SU-DHL-6 (cell line): ENCODE data around the gene MTCL1.

Experiments used
- H2AFZ ChIP-seq: fragments of 200-600 bp; sonication (generic); 2 replicates; pipeline ENCODE4 v1.6.1; 2014; ENCODE audit warnings: low read depth, mild to moderate bottlenecking, moderate library complexity, mixed read lengths, antibody characterized with exemption, low read length; ENCODE audit not compliant: severe bottlenecking
- H3F3A ChIP-seq: fragments of 200-600 bp; shearing (Covaris generic); 2 replicates; pipeline ENCODE4 v1.6.0; 2016; ENCODE audit warnings: antibody characterized with exemption, mild to moderate bottlenecking; ENCODE audit not compliant: insufficient read depth
- H3K27ac ChIP-seq: fragments of 200-600 bp; sonication (generic); 2 replicates; pipeline ENCODE4 v1.5.1; 2016; ENCODE audit warnings: low read depth, mild to moderate bottlenecking, low read length, moderate library complexity, mixed read lengths
- H3K27me3 ChIP-seq: fragments of 200-600 bp; sonication (generic), shearing (Covaris generic); 2 replicates; pipeline ENCODE4 v1.6.0; 2014; ENCODE audit warnings: mild to moderate bottlenecking, low read length
- H3K36me3 ChIP-seq: fragments of 200-600 bp; sonication (generic); 2 replicates; pipeline ENCODE4 v1.6.1; 2014; ENCODE audit warnings: mild to moderate bottlenecking, low read length, mixed read lengths
- H3K4me2 ChIP-seq: fragments of 300-600, 200-600 bp; shearing (Covaris generic), sonication (generic); 2 replicates; pipeline ENCODE4 v1.6.0; 2014; ENCODE audit warnings: low read length, low read depth, mild to moderate bottlenecking; ENCODE audit not compliant: poor library complexity, severe bottlenecking
- H3K4me3 ChIP-seq: fragments of 200-600 bp; sonication (generic); 2 replicates; pipeline ENCODE4 v1.5.1; 2014; ENCODE audit warnings: antibody characterized with exemption, low read length, mild to moderate bottlenecking, mixed read lengths; ENCODE audit not compliant: insufficient read depth, poor library complexity, severe bottlenecking
- H3K79me2 ChIP-seq: fragments of 200-600 bp; sonication (generic); 2 replicates; pipeline ENCODE4 v1.6.1; 2014; ENCODE audit warnings: mild to moderate bottlenecking, low read length, moderate library complexity; ENCODE audit not compliant: insufficient read depth
- H3K9ac ChIP-seq: fragments of 200-600 bp; sonication (generic); 2 replicates; pipeline ENCODE4 v1.7.0; 2014; ENCODE audit warnings: mild to moderate bottlenecking, low read length
- H3K9me2 ChIP-seq: fragments of 200-600 bp; sonication (generic); replicated peaks from 2 replicates; pipeline ENCODE4 v1.6.1; 2014; ENCODE audit warnings: low read length; ENCODE audit not compliant: insufficient read depth
- H3K9me3 ChIP-seq: fragments of 200-600 bp; sonication (generic); 2 replicates; pipeline ENCODE4 v1.6.1; 2014; ENCODE audit warnings: low read length, mixed read lengths; ENCODE audit not compliant: insufficient read depth
- H4K20me1 ChIP-seq: fragments of 200-600 bp; sonication (generic); 2 replicates; pipeline ENCODE4 v1.6.1; 2014; ENCODE audit warnings: low read depth, mild to moderate bottlenecking, antibody characterized with exemption, low read length, moderate library complexity, mixed read lengths
- EZH2phosphoT487 ChIP-seq: fragments of 200-600 bp; sonication (generic), shearing (Covaris generic); conservative IDR thresholded peaks from 2 replicates; pipeline ENCODE4 v1.6.1; 2018; ENCODE audit warnings: mild to moderate bottlenecking, antibody characterized with exemption, low read length, moderate library complexity, mixed read lengths
- TF ChIP-seq, protein P1 (sequence below): fragments of 200-600 bp; sonication (generic); IDR thresholded peaks from one replicate; pipeline ENCODE4 v1.5.1; 2017; ENCODE audit warnings: antibody characterized with exemption, mild to moderate bottlenecking, low read length, moderate library complexity; ENCODE audit not compliant: insufficient read depth, poor library complexity, severe bottlenecking

MTCL1 gene

DNA sequence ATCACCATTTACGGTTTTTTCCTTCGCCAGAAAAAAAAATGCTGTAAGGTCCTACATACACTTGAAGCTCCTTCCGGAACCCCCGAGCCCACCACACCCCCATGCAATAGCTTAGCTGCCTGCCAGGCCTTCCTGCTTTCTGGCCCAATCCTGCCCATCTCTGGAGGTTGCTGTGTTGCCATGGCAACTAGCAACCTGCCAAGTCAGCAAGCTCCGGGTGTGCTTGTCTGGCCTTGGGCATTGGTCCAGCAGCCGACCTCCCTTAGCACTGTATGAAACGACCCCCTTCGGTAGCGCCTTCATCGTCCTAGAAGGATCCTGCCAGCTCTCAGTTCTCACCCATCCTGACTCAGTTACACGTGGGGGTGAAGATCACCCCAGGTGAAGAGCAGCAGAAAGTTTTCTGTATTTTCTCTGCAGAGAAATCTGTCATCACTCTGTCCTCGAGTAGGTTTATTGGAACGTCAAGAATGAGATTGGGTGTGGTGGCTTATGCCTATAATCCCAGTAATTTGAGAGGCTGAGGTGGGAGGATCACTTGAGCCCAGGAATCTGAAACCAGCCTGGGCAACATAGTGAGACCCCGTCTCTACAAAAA is 47.4 kb upstream of the MTCL1 start:
- H3K9me2 ChIP-seq = no peaks in the 10 kb centered on the region
- no peaks in the 10 kb centered on the region for H3K9me3 ChIP-seq
- no peak overlapping the region for H3K4me2 ChIP-seq
- H3K79me2 ChIP-seq = no peaks in the 10 kb centered on the region
- TF ChIP-seq, protein P1, sequence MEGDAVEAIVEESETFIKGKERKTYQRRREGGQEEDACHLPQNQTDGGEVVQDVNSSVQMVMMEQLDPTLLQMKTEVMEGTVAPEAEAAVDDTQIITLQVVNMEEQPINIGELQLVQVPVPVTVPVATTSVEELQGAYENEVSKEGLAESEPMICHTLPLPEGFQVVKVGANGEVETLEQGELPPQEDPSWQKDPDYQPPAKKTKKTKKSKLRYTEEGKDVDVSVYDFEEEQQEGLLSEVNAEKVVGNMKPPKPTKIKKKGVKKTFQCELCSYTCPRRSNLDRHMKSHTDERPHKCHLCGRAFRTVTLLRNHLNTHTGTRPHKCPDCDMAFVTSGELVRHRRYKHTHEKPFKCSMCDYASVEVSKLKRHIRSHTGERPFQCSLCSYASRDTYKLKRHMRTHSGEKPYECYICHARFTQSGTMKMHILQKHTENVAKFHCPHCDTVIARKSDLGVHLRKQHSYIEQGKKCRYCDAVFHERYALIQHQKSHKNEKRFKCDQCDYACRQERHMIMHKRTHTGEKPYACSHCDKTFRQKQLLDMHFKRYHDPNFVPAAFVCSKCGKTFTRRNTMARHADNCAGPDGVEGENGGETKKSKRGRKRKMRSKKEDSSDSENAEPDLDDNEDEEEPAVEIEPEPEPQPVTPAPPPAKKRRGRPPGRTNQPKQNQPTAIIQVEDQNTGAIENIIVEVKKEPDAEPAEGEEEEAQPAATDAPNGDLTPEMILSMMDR = no peak
- no peak for TF ChIP-seq EZH2phosphoT487
- no peak overlapping the region for H2AFZ ChIP-seq
- no peak overlapping the region for H3K9ac ChIP-seq
- H3K27ac ChIP-seq = no peak overlapping the region
- H3F3A ChIP-seq = no peaks in the 10 kb centered on the region
- peaks cover 3% of the 10 kb centered on the region; the same call in 1 of the 2 replicates for H4K20me1 ChIP-seq
- no peak overlapping the region for H3K4me3 ChIP-seq
- H3K27me3 ChIP-seq = no peaks in the 10 kb centered on the region
- H3K36me3 ChIP-seq = no peaks in the 10 kb centered on the region

DNA sequence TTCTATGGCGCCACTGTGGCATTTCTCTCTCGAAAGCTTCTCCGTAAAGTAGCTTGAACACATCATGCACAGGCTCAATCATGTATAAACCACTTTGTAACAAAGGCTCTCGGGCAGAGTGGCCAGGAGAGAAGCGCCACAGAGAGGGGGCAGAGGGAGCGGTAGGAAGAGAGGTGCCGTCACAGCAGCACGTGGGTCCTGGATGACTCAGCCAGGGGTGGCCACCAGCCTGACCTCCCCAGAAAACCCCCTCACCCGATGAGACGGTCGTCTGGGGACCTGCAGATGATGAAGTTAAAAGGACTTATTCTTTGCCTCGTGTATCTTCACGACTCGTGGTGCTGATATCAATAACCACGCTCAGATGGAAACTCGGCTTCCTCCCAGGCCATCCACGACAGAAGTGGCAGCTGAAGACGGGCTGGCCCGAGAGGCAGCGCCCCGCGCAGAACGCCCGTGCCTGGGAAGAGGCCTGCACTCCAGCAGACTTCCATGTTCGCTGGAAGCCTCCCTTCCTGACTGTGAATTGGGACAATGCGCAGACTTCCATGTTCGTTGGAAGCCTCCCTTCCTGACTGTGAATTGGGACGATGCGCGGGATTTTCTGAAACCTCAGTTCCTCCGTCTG is 46.4 kb upstream of the MTCL1 start:
- TF ChIP-seq, protein P1 = no peak
- no peak for TF ChIP-seq EZH2phosphoT487
- H3K36me3 ChIP-seq = no peaks in the 10 kb centered on the region
- H3K9ac ChIP-seq = no peak overlapping the region
- no peak overlapping the region for H3K4me3 ChIP-seq
- peaks cover 3% of the 10 kb centered on the region; the same call in 1 of the 2 replicates for H4K20me1 ChIP-seq
- H3K9me2 ChIP-seq = no peaks in the 10 kb centered on the region
- H3K27me3 ChIP-seq = no peaks in the 10 kb centered on the region
- no peak overlapping the region for H3K27ac ChIP-seq
- no peaks in the 10 kb centered on the region for H3K9me3 ChIP-seq
- no peak overlapping the region for H2AFZ ChIP-seq
- H3K4me2 ChIP-seq = no peak overlapping the region
- H3F3A ChIP-seq = no peaks in the 10 kb centered on the region
- no peaks in the 10 kb centered on the region for H3K79me2 ChIP-seq

DNA sequence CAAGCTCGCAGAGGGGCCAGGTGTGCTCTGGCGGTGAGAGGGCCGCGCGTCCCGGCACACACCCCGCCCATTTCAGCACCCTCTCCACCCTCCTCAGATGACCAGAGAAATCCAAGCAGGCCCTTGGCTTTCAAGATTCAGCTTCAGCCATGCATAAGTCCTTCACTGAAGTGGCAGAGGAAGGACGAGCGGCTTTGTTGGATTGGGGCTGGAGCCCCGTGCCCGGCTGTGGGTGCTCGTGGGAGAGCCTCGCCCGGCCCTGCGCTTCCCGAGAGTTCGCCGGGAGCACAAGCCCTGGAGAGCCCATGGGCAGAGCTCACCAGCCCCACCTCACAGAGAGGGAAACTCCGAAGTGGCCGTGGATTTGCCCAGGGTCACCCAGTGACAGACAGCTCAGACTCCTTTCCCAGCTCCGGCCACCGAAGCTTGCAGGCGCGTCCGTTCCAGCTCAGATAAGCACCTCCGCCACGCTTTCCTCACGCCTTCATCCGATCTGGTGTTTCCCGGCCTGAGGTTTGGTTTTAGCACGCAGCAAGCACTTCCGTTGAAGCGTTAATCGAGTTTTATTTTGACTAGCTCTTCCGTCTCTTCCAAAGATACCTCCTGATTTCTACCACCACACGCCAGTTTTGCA is 45.6 kb upstream of the MTCL1 start:
- Histone ChIP-seq H3K36me3 (no peaks in the 10 kb centered on the region), H2AFZ (no peak overlapping the region), H4K20me1 (no peaks in the 10 kb centered on the region), H3K9ac (no peak overlapping the region), H3K4me3 (no peak overlapping the region), H3K27ac (no peak overlapping the region), H3K9me3 (no peaks in the 10 kb centered on the region), H3K4me2 (no peak overlapping the region), H3K27me3 (no peaks in the 10 kb centered on the region), H3K79me2 (no peaks in the 10 kb centered on the region), H3K9me2 (no peaks in the 10 kb centered on the region), H3F3A (no peaks in the 10 kb centered on the region)
- no peak for TF ChIP-seq EZH2phosphoT487
- TF ChIP-seq, protein P1 = no peak
